Liver (tissue), 9 donors: Measurements from ENCODE around the gene CMTM5. TPM values are rescaled to one million over a fixed set of nuclear protein-coding genes. Genes with fewer than 3 reads are reported as not detected.

Experiments
- DNase-seq: peaks from one replicate; pipeline ENCODE4 v3.0.0-alpha.2; 2017; ENCODE audit warnings: low spot score
- H3K27ac ChIP-seq, 2 donors: one replicate each; pipeline ENCODE4 v1.7.0; 2013; ENCODE audit warnings: inconsistent platforms in 2 of 2, low read length in 2 of 2, control low read depth in 1 of 2, low read depth in 1 of 2, mild to moderate bottlenecking in 1 of 2
- H3K27me3 ChIP-seq, 4 donors: one replicate each; pipeline versions ENCODE4 v1.6.1 to v1.7.0; 2013; ENCODE audit warnings: low read length in 3 of 4, inconsistent platforms in 1 of 4, mild to moderate bottlenecking in 1 of 4, moderate library complexity in 1 of 4; ENCODE audit not compliant: control insufficient read depth in 4 of 4, insufficient read depth in 4 of 4
- H3K36me3 ChIP-seq, 4 donors: one replicate each; pipeline versions ENCODE4 v1.6.1 to v1.7.0; 2013; ENCODE audit warnings: low read length in 3 of 4, mild to moderate bottlenecking in 3 of 4, low read depth in 1 of 4, moderate library complexity in 1 of 4; ENCODE audit not compliant: control insufficient read depth in 4 of 4, insufficient read depth in 3 of 4
- H3K4me1 ChIP-seq, 4 donors: one replicate each; pipeline versions ENCODE4 v1.6.1 to v1.7.0; 2013; ENCODE audit warnings: low read length in 3 of 4, mild to moderate bottlenecking in 3 of 4, moderate library complexity in 1 of 4; ENCODE audit not compliant: control insufficient read depth in 4 of 4, insufficient read depth in 4 of 4
- H3K4me3 ChIP-seq, 3 donors: one replicate each; pipeline versions ENCODE4 v1.6.1 to v1.7.0; 2013; ENCODE audit warnings: low read length in 3 of 3, control low read depth in 1 of 3, low read depth in 1 of 3, mild to moderate bottlenecking in 1 of 3
- H3K9ac ChIP-seq, 2 donors: one replicate each; pipeline ENCODE4 v1.7.0; 2013; ENCODE audit warnings: low read length in 2 of 2, mild to moderate bottlenecking in 2 of 2, moderate library complexity in 2 of 2, control low read depth in 1 of 2, low read depth in 1 of 2
- H3K9me3 ChIP-seq, 4 donors: one replicate each; pipeline versions ENCODE4 v1.6.1 to v1.7.0; 2013; ENCODE audit warnings: low read length in 3 of 4; ENCODE audit not compliant: control insufficient read depth in 4 of 4
- FOXA2 ChIP-seq: IDR thresholded peaks from 2 replicates; pipeline ENCODE4 v1.6.1; 2016; ENCODE audit warnings: antibody characterized with exemption
- HNF4A ChIP-seq, 2 donors: conservative IDR thresholded peaks; 2 replicates each; pipeline ENCODE4 v1.6.1; 2016; ENCODE audit warnings: antibody characterized with exemption in 2 of 2, mild to moderate bottlenecking in 2 of 2
- JUND ChIP-seq, 2 donors: IDR thresholded peaks; 2 replicates each; pipeline ENCODE4 v1.6.1; 2016; ENCODE audit warnings: antibody characterized with exemption in 2 of 2
- RAD21 ChIP-seq, 2 donors: IDR thresholded peaks; 2 replicates each; pipeline ENCODE4 v1.6.1; 2016; ENCODE audit warnings: antibody characterized with exemption in 2 of 2, mild to moderate bottlenecking in 2 of 2
- RXRA ChIP-seq, 2 donors: IDR thresholded peaks; 2 replicates each; pipeline ENCODE4 v1.6.1; 2017 to 2018; ENCODE audit warnings: antibody characterized with exemption in 2 of 2, mild to moderate bottlenecking in 1 of 2
- TAF1 ChIP-seq: conservative IDR thresholded peaks from 2 replicates; pipeline ENCODE4 v1.6.1; 2016; ENCODE audit warnings: antibody characterized with exemption, mild to moderate bottlenecking
- YY1 ChIP-seq: IDR thresholded peaks from 2 replicates; pipeline ENCODE4 v1.6.1; 2016; ENCODE audit warnings: antibody characterized with exemption, mild to moderate bottlenecking
- WGBS: extraction: QIAGEN DNeasy Blood & Tissue Kit; methylation state at CpG from one replicate; pipeline ENCODE4 v1.1.7; 2013; 5-methylcytosine and 5-hydroxymethylcytosine counted together
- polyA plus RNA-seq, 2 donors: library from polyadenylated mRNA; stranded (reverse) in 1 of 2; unstranded in 1 of 2; fragments of 200-250 nt in 1 of 2; fragments of >200 nt in 1 of 2; fragmentation: Nextera tagmentation in 1 of 2; extraction: Ambion mirVana in 1 of 2; gene quantifications; one replicate each; pipeline versions ENCODE4 v1.2.1 to v1.2.3, GENCODE V29; 2013 to 2015
- total RNA-seq, 2 donors: library from RNA; depleted of rRNA; stranded (reverse); fragments of >200 nt; gene quantifications; one replicate each; pipeline ENCODE4 v1.2.3, GENCODE V29; 2014
- TF ChIP-seq, protein P1 (sequence below): fragments of 150-350 bp; IDR thresholded peaks from 2 replicates; pipeline ENCODE4 v1.5.1; 2017; ENCODE audit warnings: improper control_type of control experiment, low read depth, low read length; ENCODE audit not compliant: missing input control
- TF ChIP-seq, protein P2 (sequence below): IDR thresholded peaks from 2 replicates; pipeline ENCODE4 v1.6.1; 2016; ENCODE audit warnings: antibody characterized with exemption
- donor health status: healthy.
- donor health status: healthy.
- donor health status: healthy.
- donor health status: healthy.
- donor health status: healthy.

The CMTM5 gene
- total and polyA plus RNA-seq, 4 donors: 0.22 to 5.5 TPM; not detected in 2

DNA sequence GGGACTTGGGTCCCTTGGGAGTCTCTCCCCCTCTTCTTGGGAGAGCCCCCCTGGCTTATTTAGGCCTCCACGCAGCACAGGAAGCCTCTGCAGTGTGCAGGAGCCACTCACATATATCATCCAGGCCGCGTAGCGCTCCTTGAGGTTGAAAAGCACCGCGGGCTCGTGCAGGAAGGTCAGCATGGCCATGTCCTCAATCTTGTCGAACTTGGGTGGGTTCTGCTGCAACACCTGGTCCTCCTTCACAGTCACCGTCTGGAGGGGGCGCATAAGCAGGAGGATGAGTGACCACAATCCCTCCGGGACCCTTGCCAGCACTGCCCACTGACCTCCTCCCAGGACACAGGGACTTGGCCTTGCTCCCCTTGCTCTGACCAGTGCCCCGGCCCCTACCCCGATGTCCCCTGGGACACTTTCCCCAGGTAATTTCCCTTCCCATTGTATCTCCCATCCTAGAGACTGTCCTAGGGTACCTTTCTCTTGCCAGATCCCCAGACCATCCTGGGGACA is 28.7 kb downstream of the CMTM5 start:
- TF ChIP-seq, protein P1, sequence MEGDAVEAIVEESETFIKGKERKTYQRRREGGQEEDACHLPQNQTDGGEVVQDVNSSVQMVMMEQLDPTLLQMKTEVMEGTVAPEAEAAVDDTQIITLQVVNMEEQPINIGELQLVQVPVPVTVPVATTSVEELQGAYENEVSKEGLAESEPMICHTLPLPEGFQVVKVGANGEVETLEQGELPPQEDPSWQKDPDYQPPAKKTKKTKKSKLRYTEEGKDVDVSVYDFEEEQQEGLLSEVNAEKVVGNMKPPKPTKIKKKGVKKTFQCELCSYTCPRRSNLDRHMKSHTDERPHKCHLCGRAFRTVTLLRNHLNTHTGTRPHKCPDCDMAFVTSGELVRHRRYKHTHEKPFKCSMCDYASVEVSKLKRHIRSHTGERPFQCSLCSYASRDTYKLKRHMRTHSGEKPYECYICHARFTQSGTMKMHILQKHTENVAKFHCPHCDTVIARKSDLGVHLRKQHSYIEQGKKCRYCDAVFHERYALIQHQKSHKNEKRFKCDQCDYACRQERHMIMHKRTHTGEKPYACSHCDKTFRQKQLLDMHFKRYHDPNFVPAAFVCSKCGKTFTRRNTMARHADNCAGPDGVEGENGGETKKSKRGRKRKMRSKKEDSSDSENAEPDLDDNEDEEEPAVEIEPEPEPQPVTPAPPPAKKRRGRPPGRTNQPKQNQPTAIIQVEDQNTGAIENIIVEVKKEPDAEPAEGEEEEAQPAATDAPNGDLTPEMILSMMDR: no peak
- Histone ChIP-seq H3K36me3 (no peaks in the 10 kb centered on the region), H3K27me3 (peaks cover 0 to 10% (median 5%) of the 10 kb centered on the region in 4 donors), H3K4me3 (no peak overlapping the region), H3K27ac (no peak overlapping the region), H3K4me1 (no peaks in the 10 kb centered on the region), H3K9ac (no peak overlapping the region), H3K9me3 (no peaks in the 10 kb centered on the region)
- 87% methylated on average over 13 of the region's 13 CpGs for WGBS
- no peak for DNase-seq

DNA sequence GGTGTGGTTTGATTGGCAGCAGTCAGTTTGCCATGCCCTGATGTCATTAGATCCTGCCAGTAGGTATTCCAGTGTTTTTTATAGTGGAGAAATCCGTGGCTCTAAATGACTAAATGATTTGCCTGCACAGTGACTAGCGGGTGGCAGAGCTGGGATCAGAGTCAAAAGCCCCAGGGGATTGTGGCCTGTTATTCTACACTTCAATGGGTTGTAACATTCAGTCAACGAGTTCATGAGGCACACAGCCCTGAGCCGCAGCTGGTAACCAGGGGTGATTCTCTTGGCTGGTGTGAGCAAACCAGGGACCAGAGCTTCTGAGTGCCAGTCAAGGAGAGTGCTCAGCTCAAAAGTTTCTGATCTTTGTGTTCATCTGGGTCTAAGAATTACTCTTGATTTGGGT is 29.4 kb downstream of the CMTM5 start:
- H3K4me1 ChIP-seq: no peaks in the 10 kb centered on the region
- H3K36me3 ChIP-seq: no peaks in the 10 kb centered on the region
- 66% methylated on average over 4 of the region's 4 CpGs for WGBS
- no peak overlapping the region for H3K9ac ChIP-seq
- DNase-seq: no peak
- no peak overlapping the region for H3K27ac ChIP-seq
- peaks cover 0 to 10% (median 5%) of the 10 kb centered on the region in 4 donors for H3K27me3 ChIP-seq
- H3K4me3 ChIP-seq: no peak overlapping the region
- TF ChIP-seq, protein P1: no peak
- no peaks in the 10 kb centered on the region for H3K9me3 ChIP-seq

DNA sequence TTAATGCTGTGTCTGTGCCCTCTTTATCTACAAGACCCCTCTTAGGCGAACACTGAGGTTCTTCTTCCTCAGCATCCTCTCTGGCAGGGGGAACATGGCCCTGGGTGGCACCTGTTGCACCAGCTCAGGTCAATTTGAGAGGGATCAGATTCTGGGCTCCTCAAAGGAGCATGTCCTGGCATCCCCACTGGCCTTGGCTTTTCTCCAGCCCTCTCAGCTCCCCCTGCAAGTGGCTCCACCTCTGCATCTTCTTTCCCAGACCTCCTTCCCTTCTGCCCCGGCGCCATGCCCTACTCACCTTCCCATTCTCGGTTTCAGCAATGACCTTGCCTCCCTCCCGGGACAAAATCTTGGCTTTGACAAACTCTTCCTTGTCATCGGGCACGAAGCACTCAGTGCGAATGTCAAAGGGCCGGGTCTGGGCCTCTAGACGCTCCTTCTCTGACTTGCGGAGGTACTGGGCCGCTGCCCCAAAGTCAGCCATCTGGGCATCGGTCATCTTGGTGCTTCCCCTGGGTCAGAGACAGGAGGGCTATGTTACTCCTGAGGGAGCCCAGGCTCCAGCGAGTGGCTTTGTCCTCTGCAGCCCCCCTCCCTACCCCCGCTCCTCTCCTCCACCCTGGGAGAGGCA is 30.0 kb downstream of the CMTM5 start:
- TF ChIP-seq RAD21 (IDR thresholded peaks at IDR 0.05) (no peak), YY1 (no peak), HNF4A (conservative IDR thresholded peaks at IDR 0.05) (no peak), RXRA (IDR thresholded peaks at IDR 0.05) (no peak), TAF1 (no peak), JUND (IDR thresholded peaks at IDR 0.05) (no peak), FOXA2 (no peak)
- TF ChIP-seq, protein P1: no peak
- TF ChIP-seq, protein P2, sequence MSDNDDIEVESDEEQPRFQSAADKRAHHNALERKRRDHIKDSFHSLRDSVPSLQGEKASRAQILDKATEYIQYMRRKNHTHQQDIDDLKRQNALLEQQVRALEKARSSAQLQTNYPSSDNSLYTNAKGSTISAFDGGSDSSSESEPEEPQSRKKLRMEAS: no peak
- no peak for DNase-seq
- H3K4me3 ChIP-seq: no peak overlapping the region
- no peak overlapping the region for H3K27ac ChIP-seq
- no peaks in the 10 kb centered on the region for H3K4me1 ChIP-seq
- H3K9me3 ChIP-seq: no peaks in the 10 kb centered on the region
- no peak overlapping the region for H3K9ac ChIP-seq
- H3K27me3 ChIP-seq: peaks cover 0 to 10% (median 5%) of the 10 kb centered on the region in 4 donors
- 82% methylated on average over 15 of the region's 15 CpGs for WGBS
- H3K36me3 ChIP-seq: no peaks in the 10 kb centered on the region
